GM12875 (cell line): ENCODE measurements around the gene SLC35F2.
"Not testable (repeated sequence)": the region's sequence is repeated elsewhere in the genome, so short reads cannot be mapped to it uniquely, and the experiment has no call there.

Experiments
- H3K4me3 ChIP-seq: one replicate; pipeline ENCODE4 v1.5.1; 2011; ENCODE audit warnings: low read depth, low read length, control low read depth
- TF ChIP-seq, protein P1 (sequence below): IDR thresholded peaks from 2 replicates; pipeline ENCODE4 v1.5.1; 2011; ENCODE audit warnings: low read depth, mild to moderate bottlenecking, control low read depth, inconsistent platforms, low read length, moderate library complexity, borderline replicate concordance; ENCODE audit not compliant: insufficient read depth

The SLC35F2 gene

DNA sequence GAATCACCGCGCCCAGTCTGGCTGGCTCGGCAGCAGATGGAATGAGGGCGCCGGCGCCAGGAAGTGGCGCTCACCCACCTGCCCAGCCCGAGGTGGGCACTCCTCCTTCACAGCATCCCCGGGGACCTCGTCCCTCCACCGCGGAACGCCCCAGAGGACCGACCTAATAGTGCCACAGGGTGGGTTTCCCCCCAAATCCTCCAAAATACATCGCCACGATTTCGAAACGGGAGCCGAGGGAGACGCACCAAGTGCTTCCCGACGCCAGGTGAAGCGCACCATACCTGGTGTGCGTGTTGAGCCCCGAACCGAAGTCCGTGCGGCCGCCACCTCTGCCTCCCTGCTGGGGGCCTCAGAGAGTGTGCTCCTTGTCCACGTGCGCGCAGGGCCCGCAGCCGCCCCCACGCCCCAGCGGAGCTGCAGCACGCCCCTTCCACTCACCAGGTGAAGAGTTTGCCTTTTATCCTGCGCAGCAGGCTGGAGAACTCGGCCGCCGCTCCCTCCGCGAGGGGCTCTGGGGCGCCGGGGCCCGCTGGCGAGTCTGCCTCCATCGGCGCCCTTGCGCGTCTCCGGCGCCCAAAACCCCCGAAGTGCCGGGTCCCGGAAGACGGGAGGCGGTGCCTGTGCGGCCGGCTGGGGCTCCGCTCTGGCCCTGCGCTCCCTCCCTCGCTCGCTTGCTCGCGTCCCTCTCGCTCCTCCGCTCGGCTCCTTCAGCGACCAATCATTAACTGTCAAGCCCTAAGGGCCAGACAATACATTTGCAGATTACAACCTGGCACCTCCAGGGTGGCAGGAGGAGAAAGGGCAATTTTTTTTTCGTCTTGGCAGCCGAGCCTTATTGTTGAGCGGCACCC is at the start of gene SLC35F2:
Gene SLC35F2 (minus strand): TSS at position 571 of the 854 bp plus-strand sequence. CDS start 20 bp downstream, at position 551.
- H3K4me3 ChIP-seq = peak within 1 kb of the TSS; percentile 93

DNA sequence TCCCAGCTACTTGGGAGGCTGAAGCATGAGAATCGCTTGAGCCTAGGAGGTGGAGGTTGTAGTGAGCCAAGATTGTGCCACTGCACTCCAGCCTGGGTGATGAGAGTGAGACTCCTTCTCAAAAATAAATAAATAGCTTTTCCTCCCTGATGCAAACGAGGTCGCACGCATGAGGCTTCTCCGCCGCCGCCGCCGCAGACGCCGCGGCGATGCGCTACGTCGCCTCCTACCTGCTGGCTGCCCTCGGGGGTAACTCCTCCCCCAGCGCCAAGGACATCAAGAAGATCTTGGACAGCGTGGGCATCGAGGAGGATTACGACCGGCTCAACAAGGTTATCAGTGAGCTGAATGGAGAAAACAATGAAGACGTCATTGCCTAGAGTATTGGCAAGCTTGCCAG is 49.6 kb upstream of the SLC35F2 start:
- TF ChIP-seq, protein P1, sequence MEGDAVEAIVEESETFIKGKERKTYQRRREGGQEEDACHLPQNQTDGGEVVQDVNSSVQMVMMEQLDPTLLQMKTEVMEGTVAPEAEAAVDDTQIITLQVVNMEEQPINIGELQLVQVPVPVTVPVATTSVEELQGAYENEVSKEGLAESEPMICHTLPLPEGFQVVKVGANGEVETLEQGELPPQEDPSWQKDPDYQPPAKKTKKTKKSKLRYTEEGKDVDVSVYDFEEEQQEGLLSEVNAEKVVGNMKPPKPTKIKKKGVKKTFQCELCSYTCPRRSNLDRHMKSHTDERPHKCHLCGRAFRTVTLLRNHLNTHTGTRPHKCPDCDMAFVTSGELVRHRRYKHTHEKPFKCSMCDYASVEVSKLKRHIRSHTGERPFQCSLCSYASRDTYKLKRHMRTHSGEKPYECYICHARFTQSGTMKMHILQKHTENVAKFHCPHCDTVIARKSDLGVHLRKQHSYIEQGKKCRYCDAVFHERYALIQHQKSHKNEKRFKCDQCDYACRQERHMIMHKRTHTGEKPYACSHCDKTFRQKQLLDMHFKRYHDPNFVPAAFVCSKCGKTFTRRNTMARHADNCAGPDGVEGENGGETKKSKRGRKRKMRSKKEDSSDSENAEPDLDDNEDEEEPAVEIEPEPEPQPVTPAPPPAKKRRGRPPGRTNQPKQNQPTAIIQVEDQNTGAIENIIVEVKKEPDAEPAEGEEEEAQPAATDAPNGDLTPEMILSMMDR = no peak
- no peak overlapping the region for H3K4me3 ChIP-seq

More for the DNA sequence above, at the start of gene SLC35F2:
- TF ChIP-seq, protein P1 = peak; percentile 19; the same call in 1 of the 2 replicates

DNA sequence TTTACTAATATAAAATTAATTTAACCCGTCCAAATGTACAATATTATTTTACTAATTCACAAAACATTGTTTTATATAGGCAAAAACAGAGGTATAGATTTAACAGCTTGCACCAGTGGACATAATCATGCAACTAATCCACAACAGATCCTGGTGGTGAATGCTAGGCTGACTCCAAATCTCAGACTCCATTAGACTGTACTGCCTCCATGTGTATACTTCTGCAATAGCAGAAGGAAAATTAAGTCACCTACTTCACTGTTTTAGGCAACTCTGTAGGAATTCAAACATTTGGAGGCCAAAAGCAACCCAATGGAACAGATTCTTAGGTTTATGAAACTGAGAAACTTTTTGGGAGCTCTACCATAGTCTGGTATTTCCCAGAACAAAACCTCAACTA is 39.7 kb upstream of the SLC35F2 start:
- TF ChIP-seq, protein P1 = peak; percentile 53; the same call in 1 of the 2 replicates
- H3K4me3 ChIP-seq = no peak overlapping the region

DNA sequence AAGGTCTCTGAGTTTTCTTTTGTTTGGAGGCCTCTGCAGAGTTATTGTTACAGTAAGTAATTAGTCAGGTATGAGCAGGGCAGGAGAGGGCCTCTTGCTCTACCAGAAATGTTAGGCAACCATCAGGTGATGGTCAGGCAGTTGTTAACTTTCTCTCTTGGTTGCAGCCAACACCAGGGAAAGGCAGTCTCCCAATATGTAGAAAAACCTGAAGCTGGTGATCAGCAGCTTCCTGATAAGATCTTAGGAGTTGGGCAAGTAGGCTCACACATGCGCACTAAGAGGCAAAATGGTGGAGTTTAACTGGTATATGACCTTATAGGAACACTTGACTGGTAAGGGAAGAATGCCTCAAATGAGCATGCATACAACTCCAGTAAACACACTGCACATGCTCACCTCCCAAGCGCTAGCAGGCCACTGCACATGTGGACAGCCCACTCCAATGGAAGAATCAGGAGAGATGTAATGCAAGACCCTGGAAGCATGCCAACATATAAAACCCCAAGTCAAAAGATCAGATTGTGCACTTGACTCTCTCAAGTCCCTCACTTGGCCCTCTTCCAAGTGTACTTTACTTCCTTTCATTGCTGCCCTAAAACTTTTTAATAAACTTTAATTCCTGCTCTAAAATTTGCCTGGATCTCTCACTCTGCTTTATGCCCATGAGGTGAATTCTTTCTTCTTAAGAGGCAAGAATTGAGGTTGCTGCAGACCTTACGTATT is 23.7 kb upstream of the SLC35F2 start:
- H3K4me3 ChIP-seq = no peak overlapping the region
- TF ChIP-seq, protein P1 = no peak

GRCh38 chr11:107881471-107881870 is 22.9 kb upstream of the SLC35F2 start:
- not testable (repeated sequence) for H3K4me3 ChIP-seq

GRCh38 chr11:107876141-107876540 is 17.6 kb upstream of the SLC35F2 start:
- TF ChIP-seq, protein P1 = no peak
- no peak overlapping the region for H3K4me3 ChIP-seq

- no peak overlapping the region for H3K4me3 ChIP-seq
- TF ChIP-seq, protein P1 = no peak
These were observed 6.0 kb upstream of the SLC35F2 start for GRCh38 chr11:107864591-107864990.
